HCT116 (cell line): ENCODE measurements around the gene ACSM3. TPM values are rescaled to one million over a fixed set of nuclear protein-coding genes. Genes with fewer than 3 reads are reported as not detected.

Source experiments
- ATAC-seq: fragments of 200-7000 bp; cut with Tn5 transposase; 2 replicates; pipeline ENCODE4 v1.9.1; 2020; ENCODE audit warnings: mild to moderate bottlenecking, moderate library complexity
- BruUV-seq: library from RNA; stranded (reverse); fragments of 400-500 nt; replicated peaks from 2 replicates; lab custom pipeline; 2021; lab: Mats Ljungman, UMichigan
- CTCF ChIA-PET: fragments of 300-600 bp; sonication (Branson Sonifier 250); formaldehyde crosslinking; loops from one replicate; lab custom pipeline; 2021; ENCODE audit warnings: antibody characterized with exemption; lab: Charles Lee
- POLR2A ChIA-PET: fragments of 300-600, 350-600 bp; sonication (Branson Sonifier 250); formaldehyde crosslinking; loops from one replicate; lab custom pipeline; 2021; ENCODE audit warnings: antibody characterized with exemption; lab: Charles Lee
- RAD21 ChIA-PET, 2 experiments: fragments of 300-600 bp; sonication (Branson Sonifier 250); formaldehyde crosslinking; loops; one replicate each; lab custom pipeline; 2023; ENCODE audit warnings: low total read pairs in 2 of 2; ENCODE audit not compliant: uncharacterized antibody in 2 of 2, unreplicated experiment in 2 of 2, low non-redundant PET in 1 of 2; lab: Charles Lee
- DNase-seq: peaks from one replicate; pipeline ENCODE4 v3.0.0-alpha.2; 2010; ENCODE audit warnings: low read depth, low spot score
- H2AFZ ChIP-seq: fragments of 200-600 bp; shearing (Covaris generic), sonication (generic); 2 replicates; pipeline ENCODE4 v1.6.1; 2017; ENCODE audit warnings: low read depth, mixed run types, mixed read lengths, antibody characterized with exemption, low read length; ENCODE audit not compliant: poor library complexity, severe bottlenecking
- H3K27ac ChIP-seq: 2 replicates; pipeline ENCODE4 v1.5.1; 2012; ENCODE audit warnings: low read depth, low read length
- H3K27me3 ChIP-seq: fragments of 200-600 bp; sonication (generic); 2 replicates; pipeline ENCODE4 v1.6.1; 2016; ENCODE audit warnings: mixed run types, low read length, mixed read lengths; ENCODE audit not compliant: insufficient read depth
- H3K36me3 ChIP-seq, 2 experiments: fragments of 200-500 bp in 1 of 2; fragments of 200-600 bp in 1 of 2; sonication (Bioruptor generic) in 1 of 2; sonication (generic) in 1 of 2; 2 replicates each; pipeline versions ENCODE4 v1.5.1 to v1.6.1; 2014 to 2016; ENCODE audit warnings: low read length in 2 of 2, inconsistent platforms in 1 of 2, mixed read lengths in 1 of 2, mixed run types in 1 of 2; ENCODE audit not compliant: insufficient read depth in 2 of 2, control insufficient read depth in 1 of 2
- H3K4me1 ChIP-seq, 2 experiments: fragments of 200-600 bp in 1 of 2; sonication (generic) in 1 of 2; 2 replicates each; pipeline versions ENCODE4 v1.5.1 to v1.6.1; 2012 to 2017; ENCODE audit warnings: low read length in 2 of 2, inconsistent platforms in 1 of 2, mild to moderate bottlenecking in 1 of 2, mixed read lengths in 1 of 2, mixed run types in 1 of 2, moderate library complexity in 1 of 2; ENCODE audit not compliant: insufficient read depth in 2 of 2, control insufficient read depth in 1 of 2
- H3K4me2 ChIP-seq: fragments of 200-600 bp; sonication (generic); 2 replicates; pipeline ENCODE4 v1.6.1; 2017; ENCODE audit warnings: mixed run types, low read length, mixed read lengths
- H3K4me3 ChIP-seq, 2 experiments: fragments of 200-600 bp in 1 of 2; sonication (generic) in 1 of 2; replicated peaks in 1 of 2; 2 replicates each; pipeline ENCODE4 v1.5.1; 2011 to 2016; ENCODE audit warnings: low read length in 2 of 2, control low read depth in 1 of 2, low read depth in 1 of 2, mild to moderate bottlenecking in 1 of 2, mixed read lengths in 1 of 2, mixed run types in 1 of 2
- H3K79me2 ChIP-seq: fragments of 200-600 bp; sonication (generic); 2 replicates; pipeline ENCODE4 v1.6.1; 2017; ENCODE audit warnings: mild to moderate bottlenecking, mixed run types, low read length, moderate library complexity, mixed read lengths; ENCODE audit not compliant: insufficient read depth
- H3K9ac ChIP-seq: fragments of 200-600 bp; sonication (generic); 2 replicates; pipeline ENCODE4 v1.6.1; 2016; ENCODE audit warnings: low read length, mixed read lengths
- H3K9me2 ChIP-seq: fragments of 200-600 bp; sonication (generic), shearing (Covaris generic); 2 replicates; pipeline ENCODE4 v1.6.1; 2017; ENCODE audit warnings: mixed run types, mild to moderate bottlenecking, moderate library complexity; ENCODE audit not compliant: insufficient read depth
- H3K9me3 ChIP-seq, 2 experiments: fragments of 200-500 bp in 1 of 2; fragments of 200-600 bp in 1 of 2; sonication (Bioruptor generic) in 1 of 2; sonication (generic) in 1 of 2; 2 replicates each; pipeline ENCODE4 v1.6.1; 2014 to 2017; ENCODE audit warnings: low read length in 2 of 2, mixed read lengths in 2 of 2, inconsistent platforms in 1 of 2, low read depth in 1 of 2, mild to moderate bottlenecking in 1 of 2, mixed run types in 1 of 2, moderate library complexity in 1 of 2; ENCODE audit not compliant: control insufficient read depth in 1 of 2, insufficient read depth in 1 of 2
- H4K20me1 ChIP-seq: fragments of 200-600 bp; sonication (generic), shearing (Covaris generic); 2 replicates; pipeline ENCODE4 v1.6.1; 2017; ENCODE audit warnings: mixed run types, mild to moderate bottlenecking, moderate library complexity; ENCODE audit not compliant: insufficient read depth
- EZH2 ChIP-seq: fragments of 200-600 bp; sonication (generic); IDR thresholded peaks from 2 replicates; pipeline ENCODE4 v1.6.1; 2017; ENCODE audit warnings: antibody characterized with exemption, mixed run types
- FOSL1 ChIP-seq: IDR thresholded peaks from 2 replicates; pipeline ENCODE4 v1.6.1; 2012; ENCODE audit warnings: low read depth
- POLR2AphosphoS5 ChIP-seq: IDR thresholded peaks from 2 replicates; pipeline ENCODE4 v1.6.1; 2011; ENCODE audit warnings: mild to moderate bottlenecking, low read depth, low read length, moderate library complexity
- RAD21 ChIP-seq: IDR thresholded peaks from 2 replicates; pipeline ENCODE4 v1.6.1; 2012; ENCODE audit warnings: low read depth, mild to moderate bottlenecking
- SIN3A ChIP-seq: IDR thresholded peaks from 2 replicates; pipeline ENCODE4 v1.6.1; 2012; ENCODE audit warnings: low read depth
- YY1 ChIP-seq: IDR thresholded peaks from 2 replicates; pipeline ENCODE4 v1.6.1; 2011; ENCODE audit warnings: low read length, low read depth, moderate library complexity, mild to moderate bottlenecking; ENCODE audit not compliant: insufficient replicate concordance; ENCODE audit errors: extremely low read depth
- intact Hi-C: fragments of 100-400 bp; cut with micrococcal nuclease; formaldehyde crosslinking; loops from 2 replicates; pipeline ENCODE4 v1.10.0; 2022
- total RNA-seq: library from RNA; stranded (reverse); gene quantifications from one replicate; pipeline ENCODE4 v1.2.1, GENCODE V29; 2021; ENCODE audit not compliant: unreplicated experiment
- TF ChIP-seq, protein P1 (sequence below), 3 experiments: fragments of 200-600 bp in 1 of 3; sonication (generic) in 1 of 3; IDR thresholded peaks in 2 of 3; conservative IDR thresholded peaks in 1 of 3; 2 replicates each; pipeline ENCODE4 v1.5.1; 2012 to 2017; ENCODE audit warnings: low read depth in 2 of 3, low read length in 2 of 3, antibody characterized with exemption in 1 of 3, borderline replicate concordance in 1 of 3, control low read depth in 1 of 3, mild to moderate bottlenecking in 1 of 3, mixed read lengths in 1 of 3, mixed run types in 1 of 3, moderate library complexity in 1 of 3; ENCODE audit not compliant: insufficient read depth in 1 of 3
- TF ChIP-seq, protein P2 (sequence below): IDR thresholded peaks from 2 replicates; pipeline ENCODE4 v1.6.1; 2012; ENCODE audit warnings: low read depth
- TF ChIP-seq, protein P3 (sequence below): IDR thresholded peaks from 2 replicates; pipeline ENCODE4 v1.6.1; 2012

The ACSM3 gene
- total RNA-seq, 1 experiment from 2014 or later, result 15.0 TPM

DNA sequence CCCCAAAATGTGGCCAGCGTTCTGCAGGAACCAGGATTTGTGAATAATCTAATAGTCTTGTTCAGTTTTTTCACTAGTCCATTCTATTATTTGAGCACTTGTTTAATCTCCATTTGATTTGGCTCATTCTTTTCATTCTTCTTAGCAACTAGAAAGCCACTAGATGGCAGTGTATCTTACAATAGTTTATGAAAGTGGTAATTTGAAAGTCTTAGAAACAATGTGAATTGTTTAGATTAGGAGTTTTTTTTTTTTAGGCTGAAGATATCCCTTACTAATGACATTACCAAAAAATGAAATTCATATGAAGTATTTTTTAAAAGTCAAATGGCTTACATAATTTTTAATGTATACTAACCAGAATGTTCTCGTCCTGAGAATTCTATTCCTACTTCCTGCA lies 35.8 kb downstream of the ACSM3 start:
- ATAC-seq (no peak), DNase-seq (peak; percentile 6)
- ChIA-PET RAD21 (no interaction called here), POLR2A (no interaction called here), CTCF (interaction anchor here (0.9 to 1.4 kb wide), 2 partner anchors 12 to 302 kb away, joined by 3 to 4 read pairs; no protein-coding TSS in a partner anchor)
- no peak overlapping the region for H3K9ac ChIP-seq
- peaks cover 10 to 13% of the 10 kb centered on the region in 2 experiments for H3K36me3 ChIP-seq
- H3K4me2 ChIP-seq, result no peak overlapping the region
- no peaks in the 10 kb centered on the region for H3K4me1 ChIP-seq
- H3K9me3 ChIP-seq, result no peaks in the 10 kb centered on the region
- no peaks in the 10 kb centered on the region for H3K9me2 ChIP-seq
- intact Hi-C loops, result no loop called here
- H3K27me3 ChIP-seq, result no peaks in the 10 kb centered on the region
- H2AFZ ChIP-seq, result no peak overlapping the region
- no peak overlapping the region for H3K4me3 ChIP-seq
- no peaks in the 10 kb centered on the region for H3K79me2 ChIP-seq
- TF ChIP-seq EZH2, result no peak
- TF ChIP-seq RAD21, result peak; percentile 54
- TF ChIP-seq, protein P1, sequence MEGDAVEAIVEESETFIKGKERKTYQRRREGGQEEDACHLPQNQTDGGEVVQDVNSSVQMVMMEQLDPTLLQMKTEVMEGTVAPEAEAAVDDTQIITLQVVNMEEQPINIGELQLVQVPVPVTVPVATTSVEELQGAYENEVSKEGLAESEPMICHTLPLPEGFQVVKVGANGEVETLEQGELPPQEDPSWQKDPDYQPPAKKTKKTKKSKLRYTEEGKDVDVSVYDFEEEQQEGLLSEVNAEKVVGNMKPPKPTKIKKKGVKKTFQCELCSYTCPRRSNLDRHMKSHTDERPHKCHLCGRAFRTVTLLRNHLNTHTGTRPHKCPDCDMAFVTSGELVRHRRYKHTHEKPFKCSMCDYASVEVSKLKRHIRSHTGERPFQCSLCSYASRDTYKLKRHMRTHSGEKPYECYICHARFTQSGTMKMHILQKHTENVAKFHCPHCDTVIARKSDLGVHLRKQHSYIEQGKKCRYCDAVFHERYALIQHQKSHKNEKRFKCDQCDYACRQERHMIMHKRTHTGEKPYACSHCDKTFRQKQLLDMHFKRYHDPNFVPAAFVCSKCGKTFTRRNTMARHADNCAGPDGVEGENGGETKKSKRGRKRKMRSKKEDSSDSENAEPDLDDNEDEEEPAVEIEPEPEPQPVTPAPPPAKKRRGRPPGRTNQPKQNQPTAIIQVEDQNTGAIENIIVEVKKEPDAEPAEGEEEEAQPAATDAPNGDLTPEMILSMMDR (IDR thresholded peaks at IDR 0.05 in 2 of 3, conservative IDR thresholded peaks at IDR 0.05 in 1 of 3; ENCODE audit: borderline replicate concordance in 1 of 3, insufficient read depth in 1 of 3, low read depth in 2 of 3, low read length in 2 of 3), result peak; percentile 41 to 62 (median 46); a peak in 5 of 6 replicates
- no TSS peak for BruUV-seq
- H4K20me1 ChIP-seq, result no peaks in the 10 kb centered on the region
- no peak overlapping the region for H3K27ac ChIP-seq

DNA sequence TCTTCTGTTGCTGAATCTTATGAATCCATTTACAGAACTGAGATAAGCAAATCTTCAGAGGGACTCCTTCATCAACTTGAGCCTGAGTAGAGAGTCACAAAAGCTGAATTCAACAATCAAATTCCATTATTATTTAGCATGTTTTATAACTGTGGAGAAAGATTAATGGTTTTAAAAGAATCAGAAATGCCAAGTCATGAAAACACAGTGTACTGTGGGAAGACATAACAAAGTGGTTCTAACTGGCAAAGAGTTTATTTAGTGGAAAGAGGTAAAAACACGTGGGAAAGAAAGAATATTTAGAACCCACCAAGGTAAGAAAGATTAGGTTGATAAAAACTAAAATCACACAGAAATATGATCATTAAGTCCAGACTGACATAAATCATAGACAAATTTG lies 37.5 kb downstream of the ACSM3 start:
- Histone ChIP-seq H3K4me1 (0 out of 4 replicates have a peak, but pooled peaks cover 0 to 5% of the 10 kb centered on the region in 2 experiments), H3K27me3 (no peaks in the 10 kb centered on the region), H3K4me3 (no peak overlapping the region), H2AFZ (no peak overlapping the region), H3K79me2 (peaks cover 14% of the 10 kb centered on the region), H3K9me2 (no peaks in the 10 kb centered on the region), H3K4me2 (no peak overlapping the region), H3K9ac (no peak overlapping the region), H3K9me3 (no peaks in the 10 kb centered on the region), H4K20me1 (no peaks in the 10 kb centered on the region), H3K36me3 (peaks cover 10 to 13% of the 10 kb centered on the region in 2 experiments), H3K27ac (no peak overlapping the region)
- intact Hi-C loops, result no loop called here
- POLR2A ChIA-PET, result no interaction called here
- DNase-seq (no peak), ATAC-seq (no peak)
- CTCF ChIA-PET, result interaction anchor here (1.4 kb wide), 1 partner anchor 300 kb away, joined by 4 read pairs; no protein-coding TSS in a partner anchor
- no TSS peak for BruUV-seq
- RAD21 ChIA-PET, result no interaction called here
- TF ChIP-seq FOSL1, result no peak
- TF ChIP-seq SIN3A, result no peak
- TF ChIP-seq, protein P2, sequence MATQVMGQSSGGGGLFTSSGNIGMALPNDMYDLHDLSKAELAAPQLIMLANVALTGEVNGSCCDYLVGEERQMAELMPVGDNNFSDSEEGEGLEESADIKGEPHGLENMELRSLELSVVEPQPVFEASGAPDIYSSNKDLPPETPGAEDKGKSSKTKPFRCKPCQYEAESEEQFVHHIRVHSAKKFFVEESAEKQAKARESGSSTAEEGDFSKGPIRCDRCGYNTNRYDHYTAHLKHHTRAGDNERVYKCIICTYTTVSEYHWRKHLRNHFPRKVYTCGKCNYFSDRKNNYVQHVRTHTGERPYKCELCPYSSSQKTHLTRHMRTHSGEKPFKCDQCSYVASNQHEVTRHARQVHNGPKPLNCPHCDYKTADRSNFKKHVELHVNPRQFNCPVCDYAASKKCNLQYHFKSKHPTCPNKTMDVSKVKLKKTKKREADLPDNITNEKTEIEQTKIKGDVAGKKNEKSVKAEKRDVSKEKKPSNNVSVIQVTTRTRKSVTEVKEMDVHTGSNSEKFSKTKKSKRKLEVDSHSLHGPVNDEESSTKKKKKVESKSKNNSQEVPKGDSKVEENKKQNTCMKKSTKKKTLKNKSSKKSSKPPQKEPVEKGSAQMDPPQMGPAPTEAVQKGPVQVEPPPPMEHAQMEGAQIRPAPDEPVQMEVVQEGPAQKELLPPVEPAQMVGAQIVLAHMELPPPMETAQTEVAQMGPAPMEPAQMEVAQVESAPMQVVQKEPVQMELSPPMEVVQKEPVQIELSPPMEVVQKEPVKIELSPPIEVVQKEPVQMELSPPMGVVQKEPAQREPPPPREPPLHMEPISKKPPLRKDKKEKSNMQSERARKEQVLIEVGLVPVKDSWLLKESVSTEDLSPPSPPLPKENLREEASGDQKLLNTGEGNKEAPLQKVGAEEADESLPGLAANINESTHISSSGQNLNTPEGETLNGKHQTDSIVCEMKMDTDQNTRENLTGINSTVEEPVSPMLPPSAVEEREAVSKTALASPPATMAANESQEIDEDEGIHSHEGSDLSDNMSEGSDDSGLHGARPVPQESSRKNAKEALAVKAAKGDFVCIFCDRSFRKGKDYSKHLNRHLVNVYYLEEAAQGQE, result no peak
- TF ChIP-seq, protein P3, sequence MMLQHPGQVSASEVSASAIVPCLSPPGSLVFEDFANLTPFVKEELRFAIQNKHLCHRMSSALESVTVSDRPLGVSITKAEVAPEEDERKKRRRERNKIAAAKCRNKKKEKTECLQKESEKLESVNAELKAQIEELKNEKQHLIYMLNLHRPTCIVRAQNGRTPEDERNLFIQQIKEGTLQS, result no peak
- TF ChIP-seq YY1, result no peak
- TF ChIP-seq RAD21, result no peak
- no peak for TF ChIP-seq POLR2AphosphoS5
- TF ChIP-seq, all 23 proteins: peak for 0
